Activated T-helper 1 cell treated with anti-CD3 and anti-CD28 coated beads, Interleukin-2, amount 50 U/mL, for 16 hours (primary cell): ENCODE results near the gene HERC2.
"Not testable (repeated sequence)": the region's sequence is repeated elsewhere in the genome, so short reads cannot be mapped to it uniquely, and the experiment has no call there.

ENCODE experiments used
- DNase-seq, 2 donors: peaks; one replicate each; pipeline ENCODE4 v3.0.0-alpha.2; 2020; ENCODE audit warnings: low read depth in 1 of 2, low spot score in 1 of 2

HERC2 gene

GRCh38 chr15:28222612-28223011 is 99.4 kb downstream of the HERC2 start:
- DNase-seq: not testable (repeated sequence)

- not testable (repeated sequence) for DNase-seq
Observed at GRCh38 chr15:28221696-28222095, 100.3 kb downstream of the HERC2 start.

DNA sequence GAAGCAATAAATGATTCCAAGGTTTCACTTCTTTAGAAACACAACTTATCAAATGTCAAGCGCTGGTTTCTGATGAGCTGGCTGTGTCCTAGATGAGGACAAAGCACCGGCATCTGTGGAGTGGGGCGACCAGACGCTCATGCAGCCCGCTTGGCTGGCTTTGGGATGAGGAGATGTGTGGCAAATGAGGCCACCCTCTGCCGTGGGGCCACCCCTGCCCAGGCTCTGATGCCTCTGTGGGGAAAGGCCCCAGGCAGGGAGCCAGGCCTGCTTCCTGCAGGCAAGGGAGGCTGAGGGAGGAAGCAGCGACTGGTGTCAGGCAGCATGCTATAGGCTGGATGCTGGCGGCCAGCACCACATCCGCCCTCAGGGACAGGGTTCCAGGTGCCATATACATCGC is 102.9 kb downstream of the HERC2 start:
- no peak for DNase-seq

GRCh38 chr15:28216946-28217546 is 104.9 kb downstream of the HERC2 start:
- DNase-seq: not testable (repeated sequence)

DNA sequence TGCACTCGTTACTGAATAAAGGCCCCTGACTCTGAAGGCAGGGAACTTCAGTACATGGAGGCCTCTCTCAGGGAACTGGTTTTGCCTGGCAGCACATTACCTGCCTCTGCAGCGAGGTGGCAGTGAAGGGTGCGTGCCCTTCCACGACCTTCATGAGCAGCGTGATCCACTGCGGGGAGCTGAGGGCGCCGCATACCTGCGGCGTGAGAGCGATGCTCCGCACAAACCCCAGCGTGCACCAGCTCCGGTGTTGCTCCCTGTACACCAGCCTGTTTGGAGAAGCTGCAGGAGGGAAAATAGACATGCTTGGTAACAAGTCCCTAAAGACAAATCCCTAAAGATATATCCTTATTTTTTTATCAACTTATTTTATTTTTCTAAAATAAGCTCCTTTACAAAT is 106.5 kb downstream of the HERC2 start:
- DNase-seq: not testable (repeated sequence)

- not testable (repeated sequence) for DNase-seq
Observed at GRCh38 chr15:28214006-28214790, 107.8 kb downstream of the HERC2 start.

GRCh38 chr15:28213393-28213792 is 108.6 kb downstream of the HERC2 start:
- not testable (repeated sequence) for DNase-seq

GRCh38 chr15:28208583-28208982 is 113.4 kb downstream of the HERC2 start:
- DNase-seq: no peak

GRCh38 chr15:28205640-28206039 is 116.3 kb downstream of the HERC2 start:
- not testable (repeated sequence) for DNase-seq

DNA sequence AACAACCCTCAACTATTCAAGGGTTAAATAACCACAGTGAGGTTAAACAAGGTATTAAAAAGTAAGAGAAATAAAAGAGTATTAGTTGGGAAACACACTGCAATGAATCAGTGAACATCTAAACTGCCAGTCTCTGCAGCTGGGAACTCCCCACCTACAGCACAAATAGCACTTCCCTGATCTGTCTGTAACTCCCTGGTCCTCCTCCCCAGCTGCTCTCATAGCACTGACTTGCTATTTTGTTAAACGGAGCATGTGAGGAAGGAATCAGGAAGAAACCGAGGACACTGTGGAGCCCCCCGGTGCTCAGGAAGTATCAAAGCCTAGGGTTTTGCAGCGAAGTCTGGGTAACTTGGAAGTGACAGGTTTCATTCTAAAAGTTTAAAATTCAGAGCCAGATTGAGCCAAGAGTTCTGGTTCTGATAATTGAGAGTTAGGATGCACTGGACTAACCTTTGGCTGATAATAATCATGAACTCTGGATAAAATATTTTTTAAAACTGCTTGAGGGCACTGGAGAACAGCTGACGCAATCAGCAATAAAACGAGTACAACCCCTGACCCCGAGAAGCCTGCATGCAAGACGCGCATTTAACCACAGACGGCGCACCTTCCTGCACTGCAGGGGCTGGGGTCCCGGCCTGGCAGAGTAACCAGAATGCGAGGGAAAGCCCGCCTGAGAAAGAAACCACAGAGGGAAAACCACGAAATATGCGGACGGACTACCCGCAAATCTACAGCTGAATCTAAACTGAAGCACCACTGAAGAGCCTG is 118.7 kb downstream of the HERC2 start:
- not testable (repeated sequence) for DNase-seq

GRCh38 chr15:28202124-28202523 is 119.9 kb downstream of the HERC2 start:
- DNase-seq: not testable (repeated sequence)

DNA sequence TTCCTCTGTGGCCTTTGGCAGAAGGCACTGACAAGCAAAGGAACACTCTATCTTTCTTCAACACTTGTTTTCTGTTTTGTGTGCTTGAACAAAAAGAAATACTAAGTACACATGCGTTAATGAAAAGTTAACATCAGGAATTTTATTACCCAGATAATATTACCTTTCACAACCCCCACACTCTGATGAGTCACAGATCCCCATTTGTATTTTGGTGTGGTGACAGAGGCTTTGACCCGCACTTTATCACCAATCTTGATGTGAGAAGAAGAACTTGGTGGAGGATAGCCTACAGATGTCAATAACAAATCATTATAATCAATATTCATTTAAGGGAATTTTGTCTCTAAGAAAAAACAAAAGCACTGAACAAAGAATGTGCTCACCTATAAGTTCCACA is 123.8 kb downstream of the HERC2 start:
- DNase-seq: not testable (repeated sequence)

GRCh38 chr15:28197694-28198093 is 124.3 kb downstream of the HERC2 start:
- DNase-seq: not testable (repeated sequence)

DNA sequence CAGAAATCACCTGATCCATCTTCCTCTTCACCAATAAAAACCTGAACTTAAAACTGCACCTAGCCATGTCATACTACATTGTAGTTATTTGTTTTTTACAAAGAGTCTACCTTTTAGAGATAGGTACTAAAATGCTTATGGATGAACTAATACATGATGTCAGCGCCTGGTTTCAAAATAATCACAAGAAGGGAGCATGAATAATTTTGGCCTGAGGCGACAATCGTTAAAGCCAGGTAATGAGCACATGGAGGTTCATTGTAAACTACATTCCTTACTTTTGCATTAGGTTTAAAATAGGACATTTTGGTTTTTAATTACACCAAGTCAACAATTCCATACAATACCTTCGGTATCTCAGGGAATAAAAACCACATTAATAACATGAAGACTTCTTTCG is 125.4 kb downstream of the HERC2 start:
- not testable (repeated sequence) for DNase-seq

- DNase-seq: no peak
Observed at GRCh38 chr15:28192772-28193171, 129.2 kb downstream of the HERC2 start.

DNA sequence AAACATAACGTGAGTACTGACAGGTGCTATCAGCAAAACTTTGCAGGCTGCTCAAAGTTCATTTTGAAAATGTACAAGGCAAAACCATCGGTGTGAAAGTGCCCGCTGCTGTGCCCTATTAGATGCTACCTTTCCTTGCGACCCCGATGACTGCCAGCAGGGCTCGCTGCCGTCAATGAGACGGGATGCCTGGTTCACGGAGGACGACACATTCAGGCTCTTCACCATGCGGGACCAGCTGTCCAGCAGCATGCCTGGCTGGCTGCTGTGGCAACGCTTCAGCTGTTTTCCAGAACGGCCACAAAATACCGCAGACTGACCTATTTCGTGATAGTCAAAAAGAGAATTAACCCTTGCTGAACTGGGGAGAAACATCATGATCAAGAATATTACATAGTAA is 130.1 kb downstream of the HERC2 start:
- DNase-seq: no peak

DNA sequence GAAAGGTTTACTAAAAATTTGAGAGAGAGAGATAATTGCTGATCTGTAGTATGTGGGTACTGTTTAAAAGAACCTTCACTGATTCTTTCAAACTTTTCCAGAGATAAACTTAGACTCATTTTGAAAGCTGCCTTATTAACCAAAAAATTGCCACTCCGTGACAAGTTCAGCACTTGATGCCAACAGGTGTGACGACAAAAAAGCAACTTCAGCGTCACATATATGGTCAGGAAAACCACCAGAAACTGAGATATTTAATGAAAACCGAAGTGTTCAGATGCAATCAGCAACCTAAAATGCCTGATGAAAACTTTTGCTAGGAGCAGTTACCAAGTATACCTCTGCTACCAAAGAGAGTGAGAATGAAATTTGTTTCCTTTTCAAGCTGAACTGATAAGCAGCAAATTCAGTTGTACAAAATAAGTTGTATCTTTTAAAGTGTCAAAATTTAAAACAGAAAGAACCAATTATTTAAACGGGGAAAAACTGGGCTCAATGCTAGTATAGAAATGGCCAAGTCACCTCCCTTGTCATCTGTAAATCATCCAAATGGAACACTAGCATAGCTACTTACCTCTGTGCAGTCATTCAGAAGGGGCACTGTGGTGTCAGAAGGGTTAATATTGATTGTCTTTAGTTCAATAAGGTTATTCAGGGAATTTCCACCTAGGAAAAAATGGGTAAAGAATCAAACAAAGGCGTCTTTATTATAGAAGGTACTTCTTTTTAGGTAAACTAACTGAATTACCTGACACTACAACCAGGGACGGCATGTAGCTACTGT is 131.4 kb downstream of the HERC2 start:
- DNase-seq: no peak

DNA sequence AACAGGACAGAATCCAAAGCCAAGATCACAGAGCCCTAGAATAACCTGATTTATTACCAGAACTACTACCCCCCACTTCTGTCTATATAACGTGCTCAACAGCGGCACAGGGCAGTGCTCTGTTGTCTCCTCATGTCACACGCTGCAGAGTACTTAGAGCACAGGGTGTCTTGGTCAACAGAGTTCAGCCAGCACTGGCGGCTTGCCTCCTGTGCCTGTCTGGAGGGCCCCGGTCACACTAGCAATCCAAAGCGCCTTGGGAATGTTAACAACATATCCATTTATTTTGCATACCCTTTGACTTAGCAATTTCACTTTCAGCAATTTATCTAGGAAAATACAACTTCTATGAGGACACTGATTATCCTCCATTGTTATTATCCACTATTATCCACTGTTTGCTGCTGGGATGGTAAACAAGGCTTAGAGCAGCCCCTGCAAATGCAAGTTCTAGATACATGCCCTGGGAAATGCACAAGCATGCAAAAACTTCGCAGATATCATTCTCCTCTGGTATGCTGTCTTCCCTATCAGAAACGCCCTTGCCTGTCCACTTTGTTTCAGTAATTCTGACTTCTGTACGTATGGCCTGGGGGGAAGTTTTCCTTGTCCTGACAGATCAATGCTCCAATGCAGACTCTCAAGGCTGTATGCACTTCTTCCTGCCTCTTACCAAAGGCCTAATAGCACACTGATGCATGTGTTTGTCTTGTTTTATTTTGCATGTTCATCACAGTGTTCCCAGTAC is 136.7 kb downstream of the HERC2 start:
- DNase-seq: no peak

- DNase-seq: no peak
Observed at GRCh38 chr15:28184166-28184565, 137.8 kb downstream of the HERC2 start.

- no peak for DNase-seq
Observed at GRCh38 chr15:28182731-28183130, 139.2 kb downstream of the HERC2 start.
